Suprapubic skin (tissue), 4 donors: ENCODE measurements around the gene FUT1. TPM values are rescaled to one million over a fixed set of nuclear protein-coding genes. Genes with fewer than 3 reads are reported as not detected.
A peak's percentile ranks its signal among the peaks of the same experiment; 100 is the strongest.

Experiments used
- DNase-seq, 2 donors: peaks; one replicate each; pipeline ENCODE4 v3.0.0-alpha.2; 2019; ENCODE audit warnings: low spot score in 2 of 2
- H3K27ac ChIP-seq: fragments of 200-600 bp; sonication (generic); one replicate; pipeline ENCODE4 v1.5.1; 2019
- H3K27me3 ChIP-seq: fragments of 200-600 bp; sonication (generic); one replicate; pipeline ENCODE4 v1.5.1; 2019
- H3K36me3 ChIP-seq: fragments of 200-600 bp; sonication (generic); one replicate; pipeline ENCODE4 v1.5.1; 2019
- H3K4me1 ChIP-seq: fragments of 200-600 bp; sonication (generic); one replicate; pipeline ENCODE4 v1.5.1; 2019
- H3K4me3 ChIP-seq: fragments of 200-600 bp; sonication (generic); one replicate; pipeline ENCODE4 v1.5.1; 2019; ENCODE audit warnings: mild to moderate bottlenecking
- H3K9me3 ChIP-seq: fragments of 200-600 bp; sonication (generic); one replicate; pipeline ENCODE4 v1.5.1; 2019
- CTCF ChIP-seq, 2 donors: fragments of 200-600 bp in 1 of 2; fragments of 450-650 bp in 1 of 2; sonication (generic) in 1 of 2; IDR thresholded peaks; one replicate each; pipeline ENCODE4 v1.5.1; 2016 to 2019; ENCODE audit warnings: antibody characterized with exemption in 2 of 2, mild to moderate bottlenecking in 1 of 2, moderate library complexity in 1 of 2
- EP300 ChIP-seq: sonication (generic); formaldehyde crosslinking; IDR thresholded peaks from one replicate; pipeline ENCODE4 v1.6.1; 2017; ENCODE audit warnings: antibody characterized with exemption
- POLR2A ChIP-seq, 2 donors: fragments of 450-650 bp; IDR thresholded peaks; one replicate each; pipeline ENCODE4 v1.6.1; 2017; ENCODE audit warnings: antibody characterized with exemption in 2 of 2, mild to moderate bottlenecking in 2 of 2, moderate library complexity in 2 of 2
- POLR2AphosphoS5 ChIP-seq, 3 donors: sonication (generic); formaldehyde crosslinking; IDR thresholded peaks; one replicate each; pipeline ENCODE4 v1.6.1; 2017; ENCODE audit warnings: antibody characterized with exemption in 3 of 3
- WGBS: methylation state at CpG from one replicate; pipeline ENCODE4 v1.1.5; 2018; 5-methylcytosine and 5-hydroxymethylcytosine counted together
- total RNA-seq, 4 donors: library from RNA; depleted of rRNA; stranded (reverse); fragments of >200 nt; gene quantifications; one replicate each; pipeline ENCODE4 v1.1.0, GENCODE V29; 2016

FUT1 gene
- total RNA-seq, 4 donors from 2014 or later, result 1.2 to 3.9 (median 2.6) TPM

- no peak for DNase-seq
- Histone ChIP-seq H3K27ac (no peak overlapping the region), H3K4me1 (peaks cover 7% of the 10 kb centered on the region), H3K27me3 (no peaks in the 10 kb centered on the region), H3K4me3 (no peak overlapping the region), H3K36me3 (peaks cover 9% of the 10 kb centered on the region), H3K9me3 (no peaks in the 10 kb centered on the region)
- TF ChIP-seq EP300, result no peak
- no peak for TF ChIP-seq POLR2A (IDR thresholded peaks at IDR 0.05)
- TF ChIP-seq POLR2AphosphoS5 (IDR thresholded peaks at IDR 0.05), result no peak
- TF ChIP-seq CTCF (IDR thresholded peaks at IDR 0.05), result no peak
- 84% methylated on average over 8 of the region's 8 CpGs for WGBS
These were observed 6.3 kb downstream of the FUT1 start for GRCh38 chr19:48746110-48746509.

- no peak for DNase-seq
- TF ChIP-seq EP300, result no peak
- TF ChIP-seq CTCF (IDR thresholded peaks at IDR 0.05), result no peak
- no peak for TF ChIP-seq POLR2AphosphoS5 (IDR thresholded peaks at IDR 0.05)
- no peak for TF ChIP-seq POLR2A (IDR thresholded peaks at IDR 0.05)
- H3K27me3 ChIP-seq, result no peaks in the 10 kb centered on the region
- no peak overlapping the region for H3K27ac ChIP-seq
- peaks cover 13% of the 10 kb centered on the region for H3K4me1 ChIP-seq
- H3K4me3 ChIP-seq, result no peak overlapping the region
- 32% methylated on average over 33 of the region's 33 CpGs for WGBS
- H3K9me3 ChIP-seq, result no peaks in the 10 kb centered on the region
- peaks cover 8% of the 10 kb centered on the region for H3K36me3 ChIP-seq
These were observed 7.0 kb downstream of the FUT1 start for GRCh38 chr19:48745208-48745995.

GRCh38 chr19:48742096-48742495 is 10.3 kb downstream of the FUT1 start:
- Histone ChIP-seq H3K36me3 (no peaks in the 10 kb centered on the region), H3K27ac (peak overlapping the region; percentile 65), H3K4me3 (no peak overlapping the region), H3K9me3 (no peaks in the 10 kb centered on the region), H3K27me3 (no peaks in the 10 kb centered on the region), H3K4me1 (peaks cover 33% of the 10 kb centered on the region)
- 92% methylated on average over 11 of the region's 11 CpGs for WGBS
- no peak for DNase-seq
- no peak for TF ChIP-seq POLR2AphosphoS5 (IDR thresholded peaks at IDR 0.05)
- TF ChIP-seq POLR2A (IDR thresholded peaks at IDR 0.05), result no peak
- no peak for TF ChIP-seq EP300

- Histone ChIP-seq H3K4me1 (peaks cover 33% of the 10 kb centered on the region), H3K9me3 (no peaks in the 10 kb centered on the region), H3K4me3 (peak overlapping the region; percentile 26), H3K27me3 (no peaks in the 10 kb centered on the region), H3K27ac (peak overlapping the region; percentile 65), H3K36me3 (no peaks in the 10 kb centered on the region)
- TF ChIP-seq POLR2A (IDR thresholded peaks at IDR 0.05) (no peak), CTCF (IDR thresholded peaks at IDR 0.05) (no peak)
- DNase-seq, result no peak
- 53% methylated on average over 23 of the region's 35 CpGs for WGBS
These were observed 11.1 kb downstream of the FUT1 start for GRCh38 chr19:48741129-48741999.

GRCh38 chr19:48740164-48740972 is 12.1 kb downstream of the FUT1 start, which contains the start of gene RASIP1:
Gene RASIP1 (minus strand): TSS chr19:48740610. CDS start chr19:48740282, 328 bp downstream.
- Histone ChIP-seq H3K27me3 (no peaks in the 10 kb centered on the region), H3K27ac (peak within 1 kb of the TSS; percentile 69), H3K4me3 (peak within 1 kb of the TSS; percentile 61), H3K36me3 (no peaks in the 10 kb centered on the region), H3K9me3 (no peaks in the 10 kb centered on the region), H3K4me1 (peaks cover 34% of the 10 kb centered on the region)
- WGBS, result 47% methylated on average over 26 of the region's 27 CpGs
- no peak for TF ChIP-seq CTCF (IDR thresholded peaks at IDR 0.05)
- no peak for TF ChIP-seq POLR2AphosphoS5 (IDR thresholded peaks at IDR 0.05)
- TF ChIP-seq EP300, result no peak
- TF ChIP-seq POLR2A (IDR thresholded peaks at IDR 0.05), result no peak
- DNase-seq, result no peak
